Prostate gland (tissue), 2 donors: ENCODE measurements around the gene RNF26. TPM values are rescaled to one million over a fixed set of nuclear protein-coding genes. Genes with fewer than 3 reads are reported as not detected.

Experiments
- DNase-seq: peaks from one replicate; pipeline ENCODE4 v3.0.0-alpha.2; 2019; ENCODE audit warnings: low spot score
- H3K27ac ChIP-seq, 2 donors: fragments of 200-600 bp; sonication (generic); 2 replicates each; pipeline ENCODE4 v1.5.1; 2017 to 2019
- H3K27me3 ChIP-seq: fragments of 200-600 bp; sonication (generic); replicated peaks from 2 replicates; pipeline ENCODE4 v1.5.1; 2019; ENCODE audit not compliant: insufficient read depth
- H3K36me3 ChIP-seq, 2 donors: fragments of 200-600 bp; sonication (generic); 1 replicate in 1 of 2; 2 replicates in 1 of 2; pipeline versions ENCODE4 v1.5.1 to v1.8.1; 2017 to 2019
- H3K4me1 ChIP-seq: fragments of 200-600 bp; sonication (generic); replicated peaks from 2 replicates; pipeline ENCODE4 v1.5.1; 2019
- H3K4me3 ChIP-seq, 2 donors: fragments of 200-600 bp; sonication (generic); 2 replicates each; pipeline ENCODE4 v1.5.1; 2017 to 2019
- H3K9me3 ChIP-seq: fragments of 200-600 bp; sonication (generic); 2 replicates; pipeline ENCODE4 v1.5.1; 2017
- POLR2A ChIP-seq: fragments of 450-650 bp; IDR thresholded peaks from one replicate; pipeline ENCODE4 v1.6.1; 2016; ENCODE audit warnings: antibody characterized with exemption, mild to moderate bottlenecking
- POLR2AphosphoS5 ChIP-seq: sonication (generic); formaldehyde crosslinking; IDR thresholded peaks from one replicate; pipeline ENCODE4 v1.6.1; 2017; ENCODE audit warnings: antibody characterized with exemption
- WGBS: methylation state at CpG from one replicate; pipeline ENCODE4 v1.1.5; 2018; 5-methylcytosine and 5-hydroxymethylcytosine counted together
- intact Hi-C: fragments of 100-400 bp; cut with DNase I; formaldehyde crosslinking; loops from one replicate; pipeline ENCODE4 v1.14.2; 2022
- total RNA-seq, 2 donors: library from RNA; depleted of rRNA; stranded (reverse); fragments of >200 nt; gene quantifications; one replicate each; pipeline ENCODE4 v1.1.0, GENCODE V29; 2016
- TF ChIP-seq, protein P1 (sequence below), 4 experiments: fragments of 200-600 bp in 2 of 4; fragments of 450-650 bp in 2 of 4; sonication (generic) in 2 of 4; IDR thresholded peaks; 1 replicate in 3 of 4; 2 replicates in 1 of 4; pipeline ENCODE4 v1.5.1; 2016 to 2019; ENCODE audit warnings: antibody characterized with exemption in 4 of 4, mild to moderate bottlenecking in 2 of 4, moderate library complexity in 2 of 4

Gene RNF26
- total RNA-seq, 2 donors from 2014 or later = 17.6 to 34.2 TPM

DNA sequence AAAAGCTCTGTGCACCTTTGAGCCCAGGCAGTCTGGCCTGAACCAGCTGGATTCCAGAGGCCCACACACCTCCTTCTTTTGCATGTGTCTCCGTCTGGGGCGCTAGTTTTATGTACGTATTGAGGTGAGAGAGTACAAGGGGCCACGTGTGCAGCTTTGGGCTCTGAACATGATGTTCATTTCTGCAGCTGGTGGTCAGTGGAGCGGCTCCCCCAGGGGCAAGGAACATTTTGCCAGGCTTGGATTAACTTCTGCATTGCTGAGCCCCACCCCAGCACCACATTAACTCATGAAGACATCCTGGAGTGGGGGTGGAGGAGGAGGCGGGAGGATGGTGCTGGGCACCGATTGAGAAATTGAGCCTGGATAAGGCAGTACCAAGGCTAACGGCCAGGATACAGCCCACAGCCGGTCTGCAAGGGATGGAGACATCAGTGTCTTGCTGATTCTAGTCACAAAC, 33.4 kb downstream of the RNF26 start:
- intact Hi-C loops = no loop called here
- 48% methylated on average over 9 of the region's 9 CpGs for WGBS
- DNase-seq = no peak
- no peak for TF ChIP-seq POLR2AphosphoS5
- TF ChIP-seq, protein P1, sequence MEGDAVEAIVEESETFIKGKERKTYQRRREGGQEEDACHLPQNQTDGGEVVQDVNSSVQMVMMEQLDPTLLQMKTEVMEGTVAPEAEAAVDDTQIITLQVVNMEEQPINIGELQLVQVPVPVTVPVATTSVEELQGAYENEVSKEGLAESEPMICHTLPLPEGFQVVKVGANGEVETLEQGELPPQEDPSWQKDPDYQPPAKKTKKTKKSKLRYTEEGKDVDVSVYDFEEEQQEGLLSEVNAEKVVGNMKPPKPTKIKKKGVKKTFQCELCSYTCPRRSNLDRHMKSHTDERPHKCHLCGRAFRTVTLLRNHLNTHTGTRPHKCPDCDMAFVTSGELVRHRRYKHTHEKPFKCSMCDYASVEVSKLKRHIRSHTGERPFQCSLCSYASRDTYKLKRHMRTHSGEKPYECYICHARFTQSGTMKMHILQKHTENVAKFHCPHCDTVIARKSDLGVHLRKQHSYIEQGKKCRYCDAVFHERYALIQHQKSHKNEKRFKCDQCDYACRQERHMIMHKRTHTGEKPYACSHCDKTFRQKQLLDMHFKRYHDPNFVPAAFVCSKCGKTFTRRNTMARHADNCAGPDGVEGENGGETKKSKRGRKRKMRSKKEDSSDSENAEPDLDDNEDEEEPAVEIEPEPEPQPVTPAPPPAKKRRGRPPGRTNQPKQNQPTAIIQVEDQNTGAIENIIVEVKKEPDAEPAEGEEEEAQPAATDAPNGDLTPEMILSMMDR (IDR thresholded peaks at IDR 0.05) = no peak
- no peak for TF ChIP-seq POLR2A
- Histone ChIP-seq H3K27ac (peak overlapping the region; percentile 25 to 66), H3K27me3 (no peaks in the 10 kb centered on the region), H3K4me1 (no peaks in the 10 kb centered on the region), H3K4me3 (no peak overlapping the region), H3K36me3 (no peaks in the 10 kb centered on the region), H3K9me3 (no peaks in the 10 kb centered on the region)

DNA sequence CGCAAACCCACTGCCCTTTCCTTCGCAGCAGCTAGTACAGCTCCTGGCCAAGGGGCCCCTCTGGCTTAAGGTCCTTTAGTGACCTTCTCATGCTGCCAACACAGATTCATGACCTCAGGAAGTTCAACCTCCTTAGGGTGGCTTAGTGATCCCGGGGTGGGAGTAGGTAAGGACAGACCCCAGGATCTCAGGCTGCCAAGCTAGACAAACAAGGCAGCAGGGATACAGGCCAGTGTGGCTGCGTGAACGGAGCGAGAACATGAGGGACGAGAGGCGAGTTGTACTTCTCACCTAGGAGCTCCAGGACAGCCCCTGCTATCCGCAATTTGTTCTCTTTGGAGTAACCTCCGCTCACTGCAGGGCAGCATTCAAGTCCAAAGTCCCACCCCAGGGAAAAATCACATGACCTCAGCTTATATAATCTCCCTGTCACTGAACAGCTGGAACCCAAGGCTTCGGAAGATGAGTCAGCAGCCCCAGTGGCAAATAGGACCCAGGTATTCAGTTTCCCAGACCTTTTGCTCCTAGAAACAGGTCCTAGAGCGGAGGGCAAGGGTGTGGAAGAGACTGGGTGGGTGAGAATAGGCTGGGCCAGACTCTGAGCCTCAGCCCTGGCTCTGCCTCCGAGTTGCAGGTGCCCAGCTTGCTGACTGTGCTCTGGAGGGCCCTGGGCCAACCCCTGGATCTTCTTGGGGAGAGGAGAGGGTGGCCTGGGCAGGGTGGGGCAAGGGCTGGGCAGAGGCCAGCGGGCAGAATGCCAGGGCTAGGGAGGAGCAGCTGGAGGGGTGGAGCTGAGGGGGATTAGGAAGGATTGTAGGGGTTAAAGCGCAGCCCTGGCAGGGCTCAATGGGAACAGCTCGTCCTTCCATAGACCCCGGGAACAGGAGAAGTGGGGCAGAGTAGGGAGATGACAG, 34.1 kb downstream of the RNF26 start:
- intact Hi-C loops = no loop called here
- TF ChIP-seq POLR2AphosphoS5 (no peak), POLR2A (no peak)
- TF ChIP-seq, protein P1 (IDR thresholded peaks at IDR 0.05) = no peak
- Histone ChIP-seq H3K4me3 (no peak overlapping the region), H3K27me3 (no peaks in the 10 kb centered on the region), H3K27ac (peak overlapping the region; percentile 25 to 66), H3K36me3 (no peaks in the 10 kb centered on the region), H3K9me3 (no peaks in the 10 kb centered on the region), H3K4me1 (no peaks in the 10 kb centered on the region)
- WGBS = 49% methylated on average over 17 of the region's 17 CpGs
- DNase-seq = no peak

DNA sequence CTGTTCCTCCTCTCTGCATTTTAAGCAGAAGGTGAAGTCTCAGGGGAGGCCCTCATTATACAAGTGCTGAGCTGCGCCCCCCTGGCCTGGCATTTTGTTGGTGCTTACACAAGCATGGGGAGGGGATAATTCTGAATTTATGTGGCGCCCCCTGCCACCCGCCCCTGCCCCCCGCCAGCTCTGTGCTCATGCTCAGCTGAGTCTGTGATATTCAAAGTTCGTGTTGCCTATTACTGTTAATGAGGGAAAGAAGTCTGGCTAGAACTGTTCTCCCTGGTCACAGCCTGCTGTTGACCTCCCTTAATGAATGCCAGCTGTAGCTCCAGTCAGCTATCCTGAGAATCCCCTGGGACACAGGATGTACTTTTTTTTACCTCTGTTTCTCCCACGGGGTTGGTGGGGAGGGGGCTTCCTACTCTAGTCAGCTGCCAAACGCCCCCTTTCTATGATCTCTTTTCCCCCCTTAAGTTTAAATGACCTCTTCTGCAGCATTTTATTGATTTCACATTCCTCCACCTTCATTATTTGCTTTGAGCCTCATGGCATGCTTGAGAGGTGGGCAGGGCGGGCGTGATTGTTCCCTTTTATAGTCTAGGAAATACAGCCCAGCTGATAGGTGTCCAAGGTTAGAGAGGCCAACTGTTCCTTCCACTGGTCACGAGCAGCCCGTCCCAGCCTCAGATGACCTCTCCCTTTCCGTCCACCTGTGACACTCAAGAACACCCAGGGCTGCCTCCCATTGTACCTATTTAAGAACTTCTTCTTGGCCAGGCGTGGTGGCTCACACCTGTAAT, 35.0 kb downstream of the RNF26 start:
- Histone ChIP-seq H3K9me3 (no peaks in the 10 kb centered on the region), H3K4me3 (no peak overlapping the region), H3K27ac (peak overlapping the region; percentile 25 to 66), H3K27me3 (no peaks in the 10 kb centered on the region), H3K36me3 (no peaks in the 10 kb centered on the region), H3K4me1 (peaks cover 2% of the 10 kb centered on the region)
- no peak for TF ChIP-seq POLR2A
- TF ChIP-seq, protein P1 (IDR thresholded peaks at IDR 0.05) = no peak
- TF ChIP-seq POLR2AphosphoS5 = no peak
- intact Hi-C loops = no loop called here
- DNase-seq = no peak
- 67% methylated on average over 13 of the region's 13 CpGs for WGBS

DNA sequence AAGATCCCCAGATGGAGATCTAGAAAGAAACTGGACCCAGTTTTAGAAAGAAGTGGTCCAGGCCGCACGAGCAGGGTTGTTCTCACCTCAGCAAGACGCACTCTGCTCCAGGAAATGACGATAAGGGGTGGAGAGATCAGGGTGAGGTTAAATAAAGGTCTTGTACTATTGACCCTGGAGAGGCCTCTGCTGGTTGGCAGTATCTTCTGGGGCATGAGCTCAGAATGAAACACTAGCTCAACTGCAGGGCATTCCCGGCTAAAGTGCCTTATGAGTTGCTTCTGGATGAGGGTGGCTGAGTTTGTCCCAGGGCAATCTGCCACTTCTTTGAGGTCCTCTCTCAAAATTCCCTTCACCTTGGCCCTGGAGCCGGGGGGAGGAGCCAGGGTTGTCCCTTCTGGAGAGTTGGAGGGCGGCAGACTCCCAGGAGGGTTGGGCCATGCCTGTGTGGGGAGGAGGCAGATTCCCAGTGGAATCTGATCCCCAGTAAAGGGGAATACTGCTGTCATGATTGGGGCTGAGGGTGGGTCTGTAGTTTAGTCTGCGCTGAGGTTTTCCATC, 36.2 kb downstream of the RNF26 start:
- WGBS = 57% methylated on average over 8 of the region's 8 CpGs
- H3K27ac ChIP-seq = peak overlapping the region; percentile 7 to 8
- DNase-seq = no peak

More for the DNA sequence above, 36.2 kb downstream of the RNF26 start:
- no peaks in the 10 kb centered on the region for H3K27me3 ChIP-seq
- intact Hi-C loops = loop anchor here (10.0 kb wide), 1 partner anchor 364 kb away; no protein-coding TSS in a partner anchor
- no peak overlapping the region for H3K4me3 ChIP-seq
- TF ChIP-seq, protein P1 (IDR thresholded peaks at IDR 0.05) = no peak
- TF ChIP-seq POLR2AphosphoS5 (no peak), POLR2A (no peak)
- H3K4me1 ChIP-seq = peaks cover 8% of the 10 kb centered on the region
- no peaks in the 10 kb centered on the region for H3K36me3 ChIP-seq
- no peaks in the 10 kb centered on the region for H3K9me3 ChIP-seq
